Spinal cord (tissue), 10 donors: ENCODE results near the gene TOM1L2. TPM values are rescaled to one million over a fixed set of nuclear protein-coding genes. Genes with fewer than 3 reads are reported as not detected.
A peak's percentile ranks its signal among the peaks of the same experiment; 100 is the strongest.

Experiments used
- DNase-seq, 6 donors: peaks; one replicate each; pipeline versions ENCODE4 v3.0.0 to v3.0.0-alpha.2; 2013 to 2015; ENCODE audit warnings: low spot score in 6 of 6, low read depth in 4 of 6
- H3K27ac ChIP-seq: one replicate; pipeline ENCODE4 v1.5.1; 2013; ENCODE audit warnings: low read depth, low read length, control low read depth
- H3K27me3 ChIP-seq: one replicate; pipeline ENCODE4 v1.6.1; 2013; ENCODE audit warnings: low read length; ENCODE audit not compliant: control insufficient read depth, insufficient read depth
- H3K36me3 ChIP-seq: one replicate; pipeline ENCODE4 v1.6.1; 2013; ENCODE audit warnings: low read length; ENCODE audit not compliant: control insufficient read depth, insufficient read depth
- H3K4me1 ChIP-seq: one replicate; pipeline ENCODE4 v1.6.1; 2013; ENCODE audit warnings: low read length; ENCODE audit not compliant: control insufficient read depth, insufficient read depth
- H3K4me3 ChIP-seq: one replicate; pipeline ENCODE4 v1.5.1; 2013; ENCODE audit warnings: low read depth, low read length, control low read depth
- H3K9me3 ChIP-seq: one replicate; pipeline ENCODE4 v1.6.1; 2013; ENCODE audit warnings: low read length; ENCODE audit not compliant: control insufficient read depth, insufficient read depth
- WGBS: methylation state at CpG from one replicate; pipeline ENCODE4 v1.1.5; 2013; ENCODE audit warnings: missing lambda C conversion rate; ENCODE audit not compliant: insufficient coverage; 5-methylcytosine and 5-hydroxymethylcytosine counted together
- polyA plus RNA-seq, 2 donors: library from polyadenylated mRNA; unstranded; fragments of 120-200 nt; gene quantifications; one replicate each; pipeline ENCODE4 v1.2.1, GENCODE V29; 2013; ENCODE audit not compliant: insufficient read length in 2 of 2
- total RNA-seq, 2 donors: library from RNA; depleted of rRNA in 1 of 2; stranded (reverse); fragments of 120-200 nt in 1 of 2; fragments of >200 nt in 1 of 2; gene quantifications; one replicate each; pipeline versions ENCODE4 v1.2.3 to v1.2.4, GENCODE V29; 2013 to 2014
- donor health status: healthy.

TOM1L2 gene
- total and polyA plus RNA-seq, 4 donors = 44.3 to 121 (median 75.7) TPM

DNA sequence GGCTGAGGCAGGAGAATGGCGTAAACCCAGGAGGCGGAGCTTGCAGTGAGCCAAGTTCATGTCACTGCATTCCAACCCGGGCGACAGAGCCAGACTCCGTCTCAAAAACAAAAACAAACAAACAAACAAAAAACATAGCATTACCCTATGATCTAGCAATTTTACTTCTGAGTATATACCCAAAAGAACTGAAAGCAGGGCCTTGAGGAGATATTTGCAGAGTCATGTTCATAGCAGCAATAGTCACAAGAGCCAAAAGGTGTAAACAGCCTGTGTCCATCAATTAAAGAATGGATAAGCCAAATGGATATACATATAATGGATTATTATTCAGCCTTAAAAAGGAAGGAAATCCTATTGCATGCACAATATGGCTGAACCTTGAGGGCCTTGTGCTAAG, 63.1 kb downstream of the TOM1L2 start:
- Histone ChIP-seq H3K27me3 (no peaks in the 10 kb centered on the region), H3K4me1 (peaks cover 27% of the 10 kb centered on the region), H3K27ac (no peak overlapping the region), H3K36me3 (peaks cover 21% of the 10 kb centered on the region), H3K9me3 (no peaks in the 10 kb centered on the region), H3K4me3 (no peak overlapping the region)
- no peak for DNase-seq
- WGBS = 100% methylated on average over 2 of the region's 5 CpGs

DNA sequence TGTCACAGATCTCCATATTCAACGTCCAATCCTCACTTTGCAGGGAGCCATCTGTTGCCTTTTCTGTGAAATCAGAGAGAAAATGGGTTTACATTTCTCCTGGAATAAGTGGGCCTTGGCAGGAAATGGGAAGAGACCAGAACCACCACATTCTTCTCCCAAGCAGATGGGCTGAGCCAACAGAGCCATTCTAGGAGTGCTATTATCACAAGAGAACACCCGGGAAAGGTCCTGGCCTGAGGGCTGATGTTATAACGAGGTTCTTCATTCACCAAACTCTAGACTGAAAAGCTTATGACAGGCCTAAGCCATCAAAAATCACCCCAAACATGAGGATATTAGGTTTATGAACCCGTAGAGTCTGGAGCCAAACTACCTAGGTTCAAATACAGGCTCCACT, 64.7 kb downstream of the TOM1L2 start:
- Histone ChIP-seq H3K4me1 (peaks cover 23% of the 10 kb centered on the region), H3K36me3 (peaks cover 21% of the 10 kb centered on the region), H3K9me3 (no peaks in the 10 kb centered on the region), H3K4me3 (no peak overlapping the region), H3K27ac (peak overlapping the region; percentile 49), H3K27me3 (no peaks in the 10 kb centered on the region)
- peak in 1 of 6 donors; percentile 38 for DNase-seq
- 55% methylated on average over 2 of the region's 4 CpGs for WGBS

DNA sequence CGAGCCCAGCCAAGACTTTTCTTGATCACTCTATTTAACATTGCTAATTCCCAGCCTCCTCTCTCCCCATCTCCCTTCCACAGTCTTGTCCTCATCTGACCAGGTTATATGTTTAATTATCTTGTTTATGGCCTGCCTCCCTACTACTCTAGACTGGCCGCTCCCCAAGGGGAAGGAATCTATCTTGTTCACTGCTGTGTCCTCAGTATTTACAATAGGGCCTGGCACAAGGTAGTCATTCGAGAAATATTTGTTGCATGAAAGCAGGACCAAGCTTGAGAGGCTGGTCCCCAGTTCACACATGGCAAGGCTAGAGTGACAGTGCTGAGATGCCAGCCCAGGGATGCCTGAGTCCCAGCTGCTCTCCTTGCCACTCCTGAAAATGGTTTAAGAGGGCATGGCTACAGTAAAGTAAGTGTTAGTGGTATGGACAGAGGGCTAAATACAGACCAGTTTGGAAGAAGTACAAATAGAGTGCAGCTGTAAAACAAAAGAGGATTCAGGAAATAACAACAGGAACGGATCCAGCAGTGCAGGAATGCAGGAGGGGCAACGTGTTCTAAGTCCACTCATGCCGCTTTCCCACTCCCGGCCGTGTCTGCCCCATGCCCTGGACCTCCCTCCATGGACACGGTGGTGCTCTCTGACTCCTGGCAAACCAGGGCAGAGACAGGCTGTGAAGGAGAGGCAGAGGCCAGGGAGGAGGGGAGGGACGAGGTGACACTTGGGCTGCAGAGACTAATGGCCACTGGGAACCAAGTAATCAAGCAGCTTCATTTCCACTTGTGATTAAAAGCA, 65.6 kb downstream of the TOM1L2 start:
- DNase-seq = no peak
- H3K27ac ChIP-seq = peak overlapping the region; percentile 49
- H3K27me3 ChIP-seq = no peaks in the 10 kb centered on the region
- H3K4me1 ChIP-seq = peaks cover 26% of the 10 kb centered on the region
- H3K9me3 ChIP-seq = no peaks in the 10 kb centered on the region
- 49% methylated on average over 7 of the region's 10 CpGs for WGBS
- H3K4me3 ChIP-seq = no peak overlapping the region
- peaks cover 21% of the 10 kb centered on the region for H3K36me3 ChIP-seq

DNA sequence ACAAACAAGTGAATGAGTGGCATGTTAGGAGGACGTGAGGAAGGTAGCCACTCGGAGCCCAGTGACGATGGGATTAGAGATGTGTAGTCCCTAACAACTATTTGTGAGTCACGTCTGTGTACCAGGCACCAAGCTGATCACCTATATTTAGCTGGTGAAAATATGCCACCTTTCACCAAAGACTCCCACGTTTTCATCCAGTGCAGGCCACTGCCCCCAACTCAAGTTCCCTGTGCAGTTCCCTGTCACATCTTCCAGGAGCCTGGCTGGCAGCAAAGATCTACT, 67.2 kb downstream of the TOM1L2 start:
- DNase-seq = no peak
- WGBS = 71% methylated on average over 2 of the region's 5 CpGs

DNA sequence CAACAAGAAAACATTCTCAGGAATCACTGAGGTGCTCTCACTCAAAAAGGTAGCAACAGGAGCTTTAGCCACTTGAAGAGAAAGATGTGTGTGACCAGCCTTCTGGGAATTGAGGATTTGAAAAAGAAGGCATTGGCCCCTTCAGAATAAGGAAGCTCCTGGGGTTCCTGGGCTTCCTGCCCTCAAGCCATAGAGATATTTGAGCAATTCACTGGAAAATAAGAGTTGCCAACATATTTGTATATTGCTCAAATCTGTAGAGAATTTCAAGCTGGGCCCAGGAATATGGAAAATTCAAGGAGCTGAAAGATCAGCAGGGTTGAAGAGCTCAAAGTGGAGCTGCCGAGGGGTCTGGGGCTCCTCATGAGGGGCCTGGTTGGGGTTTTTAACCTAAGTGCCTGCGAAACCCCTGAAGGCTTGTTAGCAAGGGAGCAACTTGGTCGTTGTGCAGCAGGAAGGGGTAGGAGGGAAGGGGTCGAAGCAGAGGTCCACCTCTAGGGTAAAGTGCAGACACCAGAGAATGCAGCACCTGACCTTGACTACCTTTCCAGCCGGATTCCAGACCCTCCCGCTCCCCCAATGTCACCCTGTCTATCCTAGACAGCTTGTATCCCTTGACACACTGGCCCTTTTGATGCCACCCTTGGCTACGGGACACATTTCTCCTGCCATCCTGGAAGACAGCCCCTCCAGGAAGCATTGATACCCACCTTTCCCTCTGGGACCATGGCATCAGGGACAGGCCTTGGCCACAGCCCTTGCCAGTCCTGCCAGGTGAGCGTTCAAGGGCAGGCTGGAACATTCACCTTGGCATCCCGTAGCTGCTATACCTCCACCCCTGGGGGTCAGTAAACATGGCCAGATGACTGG, 67.8 kb downstream of the TOM1L2 start:
- no peaks in the 10 kb centered on the region for H3K9me3 ChIP-seq
- no peak for DNase-seq
- H3K4me3 ChIP-seq = no peak overlapping the region
- peaks cover 25% of the 10 kb centered on the region for H3K36me3 ChIP-seq
- WGBS = 89% methylated on average over 7 of the region's 9 CpGs
- no peak overlapping the region for H3K27ac ChIP-seq
- peaks cover 27% of the 10 kb centered on the region for H3K4me1 ChIP-seq
- H3K27me3 ChIP-seq = no peaks in the 10 kb centered on the region

More for the DNA sequence above, 67.2 kb downstream of the TOM1L2 start:
- Histone ChIP-seq H3K4me3 (no peak overlapping the region), H3K36me3 (peaks cover 21% of the 10 kb centered on the region), H3K27ac (no peak overlapping the region), H3K27me3 (no peaks in the 10 kb centered on the region), H3K9me3 (no peaks in the 10 kb centered on the region), H3K4me1 (peaks cover 23% of the 10 kb centered on the region)

- no peak for DNase-seq
- 89% methylated on average over 4 of the region's 4 CpGs for WGBS
- H3K27ac ChIP-seq = no peak overlapping the region
- H3K4me1 ChIP-seq = peaks cover 28% of the 10 kb centered on the region
- H3K27me3 ChIP-seq = no peaks in the 10 kb centered on the region
- peaks cover 32% of the 10 kb centered on the region for H3K36me3 ChIP-seq
- no peaks in the 10 kb centered on the region for H3K9me3 ChIP-seq
- no peak overlapping the region for H3K4me3 ChIP-seq
Measured at GRCh38 chr17:17902877-17903276, 69.3 kb downstream of the TOM1L2 start.

- Histone ChIP-seq H3K4me1 (peaks cover 28% of the 10 kb centered on the region), H3K9me3 (no peaks in the 10 kb centered on the region), H3K36me3 (peaks cover 32% of the 10 kb centered on the region), H3K27me3 (no peaks in the 10 kb centered on the region), H3K4me3 (no peak overlapping the region), H3K27ac (no peak overlapping the region)
- 84% methylated on average over 3 of the region's 3 CpGs for WGBS
- no peak for DNase-seq
Measured at GRCh38 chr17:17902376-17902775, 69.8 kb downstream of the TOM1L2 start.

GRCh38 chr17:17900615-17901520, 71.3 kb downstream of the TOM1L2 start:
- Histone ChIP-seq H3K36me3 (peaks cover 32% of the 10 kb centered on the region), H3K9me3 (no peaks in the 10 kb centered on the region), H3K4me3 (no peak overlapping the region), H3K27ac (peak overlapping the region; percentile 65), H3K4me1 (peaks cover 19% of the 10 kb centered on the region), H3K27me3 (no peaks in the 10 kb centered on the region)
- 32% methylated on average over 7 of the region's 7 CpGs for WGBS
- DNase-seq = peak in 2 of 6 donors; percentile 59 to 80

DNA sequence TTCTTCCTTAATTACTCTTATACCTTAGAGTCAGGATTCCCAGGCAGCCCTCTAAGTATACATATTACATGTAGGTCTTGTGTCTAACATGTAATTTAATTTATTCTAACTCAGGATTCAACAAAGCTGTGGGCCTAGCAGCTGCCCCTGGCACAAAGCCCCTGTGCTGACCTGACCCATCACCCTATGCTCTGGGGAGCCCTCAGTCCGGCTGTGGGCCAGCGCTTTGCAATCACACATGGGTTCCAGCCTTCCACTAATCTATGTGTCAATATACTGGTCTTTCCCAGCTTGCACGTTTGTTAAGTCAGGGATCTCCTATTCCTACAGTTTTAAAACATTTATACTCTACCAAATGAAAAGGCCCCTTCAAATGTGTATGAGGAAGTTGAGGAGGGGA, 72.7 kb downstream of the TOM1L2 start:
- no peak for DNase-seq
- Histone ChIP-seq H3K27ac (no peak overlapping the region), H3K4me1 (peaks cover 19% of the 10 kb centered on the region), H3K36me3 (peaks cover 29% of the 10 kb centered on the region), H3K4me3 (no peak overlapping the region), H3K9me3 (no peaks in the 10 kb centered on the region), H3K27me3 (no peaks in the 10 kb centered on the region)
- WGBS = 85% methylated on average over 2 of the region's 3 CpGs
